Neural cell (in vitro differentiated cells): ENCODE results near the gene PACSIN2.

ENCODE experiments used
- EP300 ChIP-seq: fragments of 450-650 bp; conservative IDR thresholded peaks from 2 replicates; pipeline ENCODE4 v1.6.1; 2014; ENCODE audit warnings: antibody characterized with exemption, mild to moderate bottlenecking, moderate library complexity; ENCODE audit not compliant: poor library complexity, severe bottlenecking
- POLR2AphosphoS5 ChIP-seq: IDR thresholded peaks from 2 replicates; pipeline ENCODE4 v1.6.1; 2012
- RAD21 ChIP-seq: fragments of 450-650 bp; conservative IDR thresholded peaks from 2 replicates; pipeline ENCODE4 v1.6.1; 2014; ENCODE audit warnings: antibody characterized with exemption, mild to moderate bottlenecking, moderate library complexity
- TAF1 ChIP-seq: IDR thresholded peaks from 2 replicates; pipeline ENCODE4 v1.6.1; 2012; ENCODE audit warnings: low read depth
- TF ChIP-seq, protein P1 (sequence below): fragments of 450-650 bp; IDR thresholded peaks from 2 replicates; pipeline ENCODE4 v1.5.1; 2014; ENCODE audit warnings: antibody characterized with exemption, mild to moderate bottlenecking, moderate library complexity; ENCODE audit not compliant: poor library complexity, severe bottlenecking
- TF ChIP-seq, protein P2 (sequence below): IDR thresholded peaks from 2 replicates; pipeline ENCODE4 v1.6.1; 2012; ENCODE audit warnings: borderline replicate concordance

DNA sequence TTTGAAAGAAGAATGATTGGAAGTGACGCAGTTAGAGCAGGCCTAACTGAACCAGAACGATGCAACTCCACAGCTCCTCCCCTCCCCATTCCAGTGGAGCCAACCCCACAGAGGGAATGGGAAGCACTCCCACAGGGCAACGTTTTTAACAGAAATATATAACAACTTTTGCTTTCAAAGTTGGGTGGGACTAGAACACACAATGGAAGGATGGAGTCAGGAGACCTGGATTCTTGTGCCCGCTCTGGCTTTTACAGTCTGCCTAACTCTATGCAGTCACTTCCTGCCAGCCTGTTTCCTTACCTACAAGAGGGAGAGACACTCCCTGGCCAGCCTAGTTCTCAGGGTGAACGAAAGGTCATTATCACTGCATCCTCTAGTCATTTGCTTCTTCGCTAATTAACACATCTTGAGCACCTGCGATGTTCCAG, 75.5 kb downstream of the PACSIN2 start:
- no peak for TF ChIP-seq POLR2AphosphoS5
- TF ChIP-seq, protein P1, sequence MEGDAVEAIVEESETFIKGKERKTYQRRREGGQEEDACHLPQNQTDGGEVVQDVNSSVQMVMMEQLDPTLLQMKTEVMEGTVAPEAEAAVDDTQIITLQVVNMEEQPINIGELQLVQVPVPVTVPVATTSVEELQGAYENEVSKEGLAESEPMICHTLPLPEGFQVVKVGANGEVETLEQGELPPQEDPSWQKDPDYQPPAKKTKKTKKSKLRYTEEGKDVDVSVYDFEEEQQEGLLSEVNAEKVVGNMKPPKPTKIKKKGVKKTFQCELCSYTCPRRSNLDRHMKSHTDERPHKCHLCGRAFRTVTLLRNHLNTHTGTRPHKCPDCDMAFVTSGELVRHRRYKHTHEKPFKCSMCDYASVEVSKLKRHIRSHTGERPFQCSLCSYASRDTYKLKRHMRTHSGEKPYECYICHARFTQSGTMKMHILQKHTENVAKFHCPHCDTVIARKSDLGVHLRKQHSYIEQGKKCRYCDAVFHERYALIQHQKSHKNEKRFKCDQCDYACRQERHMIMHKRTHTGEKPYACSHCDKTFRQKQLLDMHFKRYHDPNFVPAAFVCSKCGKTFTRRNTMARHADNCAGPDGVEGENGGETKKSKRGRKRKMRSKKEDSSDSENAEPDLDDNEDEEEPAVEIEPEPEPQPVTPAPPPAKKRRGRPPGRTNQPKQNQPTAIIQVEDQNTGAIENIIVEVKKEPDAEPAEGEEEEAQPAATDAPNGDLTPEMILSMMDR = no peak
- TF ChIP-seq EP300 = no peak
- no peak for TF ChIP-seq RAD21
- TF ChIP-seq, protein P2, sequence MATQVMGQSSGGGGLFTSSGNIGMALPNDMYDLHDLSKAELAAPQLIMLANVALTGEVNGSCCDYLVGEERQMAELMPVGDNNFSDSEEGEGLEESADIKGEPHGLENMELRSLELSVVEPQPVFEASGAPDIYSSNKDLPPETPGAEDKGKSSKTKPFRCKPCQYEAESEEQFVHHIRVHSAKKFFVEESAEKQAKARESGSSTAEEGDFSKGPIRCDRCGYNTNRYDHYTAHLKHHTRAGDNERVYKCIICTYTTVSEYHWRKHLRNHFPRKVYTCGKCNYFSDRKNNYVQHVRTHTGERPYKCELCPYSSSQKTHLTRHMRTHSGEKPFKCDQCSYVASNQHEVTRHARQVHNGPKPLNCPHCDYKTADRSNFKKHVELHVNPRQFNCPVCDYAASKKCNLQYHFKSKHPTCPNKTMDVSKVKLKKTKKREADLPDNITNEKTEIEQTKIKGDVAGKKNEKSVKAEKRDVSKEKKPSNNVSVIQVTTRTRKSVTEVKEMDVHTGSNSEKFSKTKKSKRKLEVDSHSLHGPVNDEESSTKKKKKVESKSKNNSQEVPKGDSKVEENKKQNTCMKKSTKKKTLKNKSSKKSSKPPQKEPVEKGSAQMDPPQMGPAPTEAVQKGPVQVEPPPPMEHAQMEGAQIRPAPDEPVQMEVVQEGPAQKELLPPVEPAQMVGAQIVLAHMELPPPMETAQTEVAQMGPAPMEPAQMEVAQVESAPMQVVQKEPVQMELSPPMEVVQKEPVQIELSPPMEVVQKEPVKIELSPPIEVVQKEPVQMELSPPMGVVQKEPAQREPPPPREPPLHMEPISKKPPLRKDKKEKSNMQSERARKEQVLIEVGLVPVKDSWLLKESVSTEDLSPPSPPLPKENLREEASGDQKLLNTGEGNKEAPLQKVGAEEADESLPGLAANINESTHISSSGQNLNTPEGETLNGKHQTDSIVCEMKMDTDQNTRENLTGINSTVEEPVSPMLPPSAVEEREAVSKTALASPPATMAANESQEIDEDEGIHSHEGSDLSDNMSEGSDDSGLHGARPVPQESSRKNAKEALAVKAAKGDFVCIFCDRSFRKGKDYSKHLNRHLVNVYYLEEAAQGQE = no peak
- no peak for TF ChIP-seq TAF1
